Stimulated activated naive CD8-positive, alpha-beta T cell treated with anti-CD3 and anti-CD28 coated beads, Interleukin-15, amount 100 ng/mL, for 72 hours (primary cell): Measurements from ENCODE around the gene CCDC102A.
"Not testable (repeated sequence)": the region's sequence is repeated elsewhere in the genome, so short reads cannot be mapped to it uniquely, and the experiment has no call there.

Experiments
- ATAC-seq: fragments of 150-1000 bp; cut with Tn5 transposase; 2 replicates; pipeline ENCODE4 v1.10.0; 2021; ENCODE audit warnings: mild to moderate bottlenecking, moderate library complexity
- DNase-seq, 2 donors: peaks; one replicate each; pipeline ENCODE4 v3.0.0; 2021 to 2022
- H3K27ac Mint-ChIP-seq, 2 donors: one replicate each; pipeline ENCODE4 v1.8.0; 2022; ENCODE audit warnings: mild to moderate bottlenecking in 2 of 2, mixed read lengths in 2 of 2, moderate library complexity in 2 of 2
- H3K27me3 Mint-ChIP-seq: one replicate; pipeline ENCODE4 v1.8.0; 2022; ENCODE audit warnings: mixed read lengths
- H3K4me1 Mint-ChIP-seq: one replicate; pipeline ENCODE4 v1.8.0; 2022; ENCODE audit warnings: mild to moderate bottlenecking, mixed read lengths
- H3K4me3 Mint-ChIP-seq, 2 donors: one replicate each; pipeline ENCODE4 v1.8.0; 2022; ENCODE audit warnings: mild to moderate bottlenecking in 2 of 2, mixed read lengths in 2 of 2, moderate library complexity in 1 of 2
- H3K9me3 Mint-ChIP-seq, 2 donors: one replicate each; pipeline ENCODE4 v1.8.0; 2022; ENCODE audit warnings: mixed read lengths in 2 of 2

Gene CCDC102A

GRCh38 chr16:57509231-57509923 is 27.0 kb downstream of the CCDC102A start:
- ATAC-seq: no peak
- H3K4me1 Mint-ChIP-seq: no peaks in the 10 kb centered on the region
- no peaks in the 10 kb centered on the region for H3K9me3 Mint-ChIP-seq
- no peaks in the 10 kb centered on the region for H3K27me3 Mint-ChIP-seq
- no peak for DNase-seq
- peak overlapping the region in 1 of 2 donors; percentile 48 for H3K27ac Mint-ChIP-seq
- no peak overlapping the region for H3K4me3 Mint-ChIP-seq

GRCh38 chr16:57508035-57508425 is 28.3 kb downstream of the CCDC102A start:
- DNase-seq: no peak
- Mint-ChIP-seq H3K9me3 (no peaks in the 10 kb centered on the region), H3K4me1 (no peaks in the 10 kb centered on the region), H3K27ac (no peak overlapping the region), H3K27me3 (no peaks in the 10 kb centered on the region), H3K4me3 (no peak overlapping the region)
- ATAC-seq: no peak

- ATAC-seq (no peak), DNase-seq (no peak)
- Mint-ChIP-seq H3K4me1 (no peaks in the 10 kb centered on the region), H3K27me3 (no peaks in the 10 kb centered on the region), H3K4me3 (no peak overlapping the region), H3K9me3 (no peaks in the 10 kb centered on the region), H3K27ac (no peak overlapping the region)
Measured at GRCh38 chr16:57507136-57508034, 29.0 kb downstream of the CCDC102A start.

- ATAC-seq: no peak
- Mint-ChIP-seq H3K4me3 (no peak overlapping the region), H3K4me1 (peaks cover 15% of the 10 kb centered on the region), H3K27ac (no peak overlapping the region), H3K9me3 (no peaks in the 10 kb centered on the region), H3K27me3 (no peaks in the 10 kb centered on the region)
- DNase-seq: no peak
Measured at GRCh38 chr16:57505169-57505568, 31.2 kb downstream of the CCDC102A start.

GRCh38 chr16:57504491-57504890 is 31.9 kb downstream of the CCDC102A start:
- Mint-ChIP-seq H3K27ac (peak overlapping the region in 1 of 2 donors; percentile 5), H3K9me3 (no peaks in the 10 kb centered on the region), H3K27me3 (no peaks in the 10 kb centered on the region), H3K4me3 (no peak overlapping the region), H3K4me1 (peaks cover 19% of the 10 kb centered on the region)
- ATAC-seq (no peak), DNase-seq (no peak)

GRCh38 chr16:57504001-57504400 is 32.4 kb downstream of the CCDC102A start:
- Mint-ChIP-seq H3K27me3 (no peaks in the 10 kb centered on the region), H3K4me1 (peaks cover 19% of the 10 kb centered on the region)

GRCh38 chr16:57503366-57503765 is 33.0 kb downstream of the CCDC102A start:
- Mint-ChIP-seq H3K4me1 (peaks cover 19% of the 10 kb centered on the region), H3K27me3 (no peaks in the 10 kb centered on the region), H3K27ac (no peak overlapping the region), H3K9me3 (no peaks in the 10 kb centered on the region), H3K4me3 (no peak overlapping the region)
- DNase-seq: no peak
- ATAC-seq: no peak

More at GRCh38 chr16:57504001-57504400, 32.4 kb downstream of the CCDC102A start:
- no peak overlapping the region for H3K4me3 Mint-ChIP-seq
- no peak for ATAC-seq
- no peaks in the 10 kb centered on the region for H3K9me3 Mint-ChIP-seq
- DNase-seq: no peak
- H3K27ac Mint-ChIP-seq: no peak overlapping the region

- Mint-ChIP-seq H3K27ac (no peak overlapping the region), H3K4me1 (peaks cover 19% of the 10 kb centered on the region), H3K4me3 (no peak overlapping the region), H3K9me3 (no peaks in the 10 kb centered on the region), H3K27me3 (no peaks in the 10 kb centered on the region)
- ATAC-seq (no peak), DNase-seq (no peak)
Measured at GRCh38 chr16:57502048-57502775, 34.2 kb downstream of the CCDC102A start.

- Mint-ChIP-seq H3K4me3 (no peak overlapping the region), H3K9me3 (no peaks in the 10 kb centered on the region), H3K27ac (peak overlapping the region; percentile 29 to 93), H3K4me1 (peaks cover 19% of the 10 kb centered on the region), H3K27me3 (no peaks in the 10 kb centered on the region)
- DNase-seq: no peak
- ATAC-seq: no peak
Measured at GRCh38 chr16:57501492-57501891, 34.9 kb downstream of the CCDC102A start.

GRCh38 chr16:57500578-57501111 is 35.7 kb downstream of the CCDC102A start:
- DNase-seq (no peak), ATAC-seq (peak; percentile 76)
- H3K4me1 Mint-ChIP-seq: peaks cover 19% of the 10 kb centered on the region
- peak overlapping the region in 1 of 2 donors; percentile 21 for H3K4me3 Mint-ChIP-seq
- no peaks in the 10 kb centered on the region for H3K27me3 Mint-ChIP-seq
- H3K27ac Mint-ChIP-seq: peak overlapping the region; percentile 34 to 45
- no peaks in the 10 kb centered on the region for H3K9me3 Mint-ChIP-seq

- not testable (repeated sequence) for H3K27me3 Mint-ChIP-seq, ATAC-seq, DNase-seq, H3K9me3 Mint-ChIP-seq, H3K4me3 Mint-ChIP-seq
- H3K4me1 Mint-ChIP-seq: peaks cover 19% of the 10 kb centered on the region
- H3K27ac Mint-ChIP-seq: peak overlapping the region in 1 of 2 donors; percentile 51
Measured at GRCh38 chr16:57499941-57500340, 36.4 kb downstream of the CCDC102A start.

- Mint-ChIP-seq H3K27me3 (no peaks in the 10 kb centered on the region), H3K9me3 (no peaks in the 10 kb centered on the region), H3K4me3 (no peak overlapping the region)
Measured at GRCh38 chr16:57498031-57498430, 38.3 kb downstream of the CCDC102A start.

GRCh38 chr16:57497121-57497520 is 39.2 kb downstream of the CCDC102A start:
- DNase-seq (no peak), ATAC-seq (no peak)
- H3K9me3 Mint-ChIP-seq: no peaks in the 10 kb centered on the region
- H3K27ac Mint-ChIP-seq: no peak overlapping the region
- no peaks in the 10 kb centered on the region for H3K27me3 Mint-ChIP-seq
- H3K4me3 Mint-ChIP-seq: no peak overlapping the region
- H3K4me1 Mint-ChIP-seq: peaks cover 19% of the 10 kb centered on the region

More at GRCh38 chr16:57498031-57498430, 38.3 kb downstream of the CCDC102A start:
- Mint-ChIP-seq H3K4me1 (peaks cover 19% of the 10 kb centered on the region), H3K27ac (no peak overlapping the region)
- ATAC-seq (no peak), DNase-seq (no peak)

- Mint-ChIP-seq H3K4me3 (no peak overlapping the region), H3K27me3 (no peaks in the 10 kb centered on the region), H3K27ac (no peak overlapping the region), H3K4me1 (no peaks in the 10 kb centered on the region), H3K9me3 (no peaks in the 10 kb centered on the region)
- ATAC-seq (no peak), DNase-seq (no peak)
Measured at GRCh38 chr16:57493767-57494166, 42.6 kb downstream of the CCDC102A start.

GRCh38 chr16:57489229-57489628 is 47.1 kb downstream of the CCDC102A start:
- no peak for DNase-seq
- H3K9me3 Mint-ChIP-seq: no peaks in the 10 kb centered on the region
- no peak for ATAC-seq
- no peaks in the 10 kb centered on the region for H3K27me3 Mint-ChIP-seq
- peaks cover 30% of the 10 kb centered on the region for H3K4me1 Mint-ChIP-seq
- no peak overlapping the region for H3K27ac Mint-ChIP-seq
- no peak overlapping the region for H3K4me3 Mint-ChIP-seq
